Right lobe of liver (tissue), 4 donors: ENCODE results near the gene CCDC63.

Experiments
- CTCF ChIP-seq, 4 donors: fragments of 200-600 bp in 3 of 4; fragments of 450-650 bp in 1 of 4; IDR thresholded peaks; one replicate each; pipeline versions ENCODE4 v1.5.1 to v1.8.0; 2016 to 2022; ENCODE audit warnings: antibody characterized with exemption in 4 of 4, mild to moderate bottlenecking in 2 of 4
- POLR2A ChIP-seq: fragments of 450-650 bp; IDR thresholded peaks from one replicate; pipeline ENCODE4 v1.6.1; 2017; ENCODE audit warnings: antibody characterized with exemption, mild to moderate bottlenecking
- donor health status: DM: no; HTN: no; CAD: no.
- donor health status: DM: no; HTN: no; CAD: no.
- donor health status: DM: no; HTN: yes; CAD: no.

- TF ChIP-seq CTCF (IDR thresholded peaks at IDR 0.05) (no peak), POLR2A (no peak)
These were observed 42.4 kb upstream of the CCDC63 start for GRCh38 chr12:110804406-110804805.
